Measurements from ENCODE around the gene JAGN1. TPM values are rescaled to one million over a fixed set of nuclear protein-coding genes. Genes with fewer than 3 reads are reported as not detected.

The JAGN1 gene
- total and polyA plus RNA-seq, 2 of the 8 experiments (the other 6 are each of a cell fraction or from before 2014, with no cell fraction given) = 26.9 to 51.6 TPM

DNA sequence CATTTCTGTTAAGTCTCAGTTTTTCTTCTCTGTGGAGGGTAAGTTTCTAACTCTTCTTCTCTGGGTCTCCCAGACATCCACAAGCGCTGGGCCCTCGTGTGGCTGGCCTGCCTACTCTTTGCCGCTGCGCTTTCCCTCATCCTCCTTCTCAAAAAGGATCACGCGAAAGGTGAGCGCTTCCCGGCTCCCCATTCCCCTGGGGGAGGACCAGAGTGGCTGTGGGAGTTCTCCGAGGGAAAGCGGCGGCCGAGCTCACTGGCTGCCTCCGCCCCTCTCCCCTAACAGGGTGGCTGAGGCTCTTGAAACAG lies 42.1 kb downstream of the JAGN1 start:
- Histone ChIP-seq H2AK5ac (ENCODE audit: low read depth, low read length) (no peak overlapping the region), H3K4me1 (replicated peaks in 1 of 4; ENCODE audit: control insufficient read depth in 3 of 4, insufficient read depth in 4 of 4, low read length in 3 of 4) (peaks cover 0 to 10% (median 5%) of the 10 kb centered on the region in 4 experiments; a peak in 6 of 7 replicates), H3K79me2 (ENCODE audit: control insufficient read depth in 1 of 2, insufficient read depth in 2 of 2, low read length in 2 of 2) (no peaks in the 10 kb centered on the region), H3K18ac (ENCODE audit: extremely low read depth, low read length) (no peak overlapping the region), H4K91ac (replicated peaks; ENCODE audit: insufficient read length, low read length) (peak overlapping the region; percentile 17), H2BK5ac (ENCODE audit: low read depth, low read length) (no peak overlapping the region), H3K4ac (replicated peaks; ENCODE audit: insufficient read length, low read depth, low read length) (no peak overlapping the region), H4K5ac (ENCODE audit: insufficient read length, low read depth, low read length) (peak overlapping the region; percentile 56), H3K36me3 (ENCODE audit: control insufficient read depth in 2 of 4, insufficient read depth in 4 of 4, low read length in 3 of 4) (no peaks in the 10 kb centered on the region), H3K27ac (ENCODE audit: low read depth, low read length) (no peak overlapping the region), H3K9me3 (ENCODE audit: insufficient read depth in 2 of 2, low read depth in 1 of 2, low read length in 1 of 2) (no peaks in the 10 kb centered on the region), H3K4me2 (ENCODE audit: insufficient read depth in 1 of 2, low read depth in 2 of 2, low read length in 2 of 2) (peak overlapping the region; percentile 77 to 90), H3K14ac (ENCODE audit: insufficient read length) (peak overlapping the region; percentile 19), H3K79me1 (ENCODE audit: low read depth, low read length) (no peaks in the 10 kb centered on the region), H2BK12ac (ENCODE audit: low read depth, low read length) (no peak overlapping the region), H3K23me2 (ENCODE audit: low read depth, low read length) (peaks cover 13% of the 10 kb centered on the region; the same call in 1 of the 2 replicates), H2BK120ac (replicated peaks; ENCODE audit: low read depth, low read length) (no peak overlapping the region), H2AFZ (ENCODE audit: low read length) (0 out of 2 replicates have a peak overlapping the region, but pooled peaks have one; percentile 49), H3K27me3 (replicated peaks in 1 of 4; ENCODE audit: control insufficient read depth in 3 of 4, extremely low read depth in 1 of 4, insufficient read depth in 3 of 4, low read length in 3 of 4) (peaks cover 0 to 3% (median 0%) of the 10 kb centered on the region in 4 experiments; a peak in 1 of 7 replicates), H3K56ac (replicated peaks; ENCODE audit: insufficient read length, low read depth, low read length) (no peak overlapping the region), H3K4me3 (ENCODE audit: extremely low read depth in 1 of 4, insufficient read depth in 2 of 4, low read depth in 3 of 4, low read length in 4 of 4) (peak overlapping the region; percentile 25 to 78 (median 68)), H4K8ac (ENCODE audit: extremely low read depth, insufficient read depth, low read length) (peak overlapping the region; percentile 95), H4K20me1 (replicated peaks in 1 of 2; ENCODE audit: control insufficient read depth in 1 of 2, insufficient read depth in 2 of 2, low read length in 2 of 2) (no peaks in the 10 kb centered on the region), H3K23ac (ENCODE audit: insufficient read length) (no peak overlapping the region), H2BK15ac (ENCODE audit: low read length) (no peak overlapping the region), H3K9ac (replicated peaks in 1 of 4; ENCODE audit: extremely low read depth in 1 of 4, low read depth in 3 of 4, low read length in 3 of 4) (peak overlapping the region in 2 of 4 experiments; percentile 11 to 13; a peak in 2 of 7 replicates), H2BK20ac (ENCODE audit: low read length) (no peak overlapping the region)
- 7% methylated on average over 13 of the region's 13 CpGs; no CpG with 5 or more reads in 1 of the 2 experiments for WGBS, 2 experiments (ENCODE audit: extremely low coverage in 1 of 2, insufficient coverage in 1 of 2, insufficient read length in 1 of 2, insufficient replicate concordance in 2 of 2, low coverage in 1 of 2, low lambda C conversion rate in 2 of 2, missing lambda C conversion rate in 1 of 2)
- POLR2A ChIA-PET (ENCODE audit: partially characterized antibody) = interaction anchor here (1.1 to 5.9 kb wide), 13 partner anchors 12 to 140 kb away, joined by 3 to 43 read pairs (median 6); partner anchors contain the start of genes ARPC4, EMC3, IL17RC and PRRT3
- CTCF ChIA-PET (ENCODE audit: partially characterized antibody) = interaction anchor here (0.7 to 7.5 kb wide), 30 partner anchors 9 to 127 kb away, joined by 3 to 86 read pairs (median 5); partner anchors contain the start of genes IL17RC, JAGN1 and PRRT3
- FAIRE-seq (no peak), DNase-seq (ENCODE audit: low read depth in 1 of 2, low spot score in 2 of 2) (no peak)
- TF ChIP-seq SUZ12 (IDR thresholded peaks at IDR 0.05; ENCODE audit: low read length) = peak; percentile 38; the same call in 1 of the 2 replicates
- TF ChIP-seq SP1 (IDR thresholded peaks at IDR 0.05; ENCODE audit: low read depth, low read length) = no peak
- TF ChIP-seq PHF8 (conservative IDR thresholded peaks at IDR 0.05; ENCODE audit: low read depth, low read length) = 0 out of 2 replicates have a peak, but pooled peaks have one; percentile 9
- no peak for TF ChIP-seq YY1 (IDR thresholded peaks at IDR 0.05; ENCODE audit: low read depth, low read length)
- no peak for TF ChIP-seq EGR1 (IDR thresholded peaks at IDR 0.05; ENCODE audit: borderline replicate concordance, low read depth, low read length)
- no peak for TF ChIP-seq NANOG (IDR thresholded peaks at IDR 0.05; ENCODE audit: insufficient read depth, low read depth, low read length, poor library complexity, severe bottlenecking)
- no peak for TF ChIP-seq ZNF274 (IDR thresholded peaks at IDR 0.05; ENCODE audit: borderline replicate concordance, extremely low read depth, low read length)
- no peak for TF ChIP-seq RAD21 (IDR thresholded peaks at IDR 0.05 in 1 of 2, conservative IDR thresholded peaks at IDR 0.05 in 1 of 2; ENCODE audit: low read depth in 2 of 2, low read length in 2 of 2)
- TF ChIP-seq SIN3A (conservative IDR thresholded peaks at IDR 0.05 in 1 of 2, IDR thresholded peaks at IDR 0.05 in 1 of 2; ENCODE audit: low read depth in 1 of 2, low read length in 2 of 2) = no peak
- no peak for TF ChIP-seq RFX5 (IDR thresholded peaks at IDR 0.05; ENCODE audit: borderline replicate concordance, low read depth, low read length)
- TF ChIP-seq HDAC2 (IDR thresholded peaks at IDR 0.05; ENCODE audit: borderline replicate concordance in 1 of 2, low read depth in 2 of 2, low read length in 2 of 2) = no peak; a peak in 1 of 4 replicates
